Activated naive CD8-positive, alpha-beta T cell treated with anti-CD3 and anti-CD28 coated beads, Interleukin-2, amount 50 U/mL, for 24 hours (primary cell): ENCODE data around the gene ANKRD17.
"Not testable (repeated sequence)": the region's sequence is repeated elsewhere in the genome, so short reads cannot be mapped to it uniquely, and the experiment has no call there.

Source experiments
- ATAC-seq: fragments of 150-1000 bp; cut with Tn5 transposase; one replicate; pipeline ENCODE4 v1.10.0; 2021
- DNase-seq: peaks from one replicate; pipeline ENCODE4 v3.0.0; 2021
- H3K27ac Mint-ChIP-seq: one replicate; pipeline ENCODE4 v1.8.0; 2021; ENCODE audit warnings: mild to moderate bottlenecking, mixed read lengths
- H3K27me3 Mint-ChIP-seq: one replicate; pipeline ENCODE4 v1.8.0; 2021; ENCODE audit warnings: mixed read lengths
- H3K36me3 Mint-ChIP-seq: one replicate; pipeline ENCODE4 v1.8.0; 2021; ENCODE audit warnings: low read depth, mixed read lengths
- H3K4me1 Mint-ChIP-seq: one replicate; pipeline ENCODE4 v1.8.0; 2021; ENCODE audit warnings: mixed read lengths
- H3K4me3 Mint-ChIP-seq: one replicate; pipeline ENCODE4 v1.8.0; 2021; ENCODE audit warnings: mild to moderate bottlenecking, moderate library complexity, mixed read lengths
- H3K9me3 Mint-ChIP-seq: one replicate; pipeline ENCODE4 v1.8.0; 2021; ENCODE audit warnings: mixed read lengths

ANKRD17 gene, protein sequence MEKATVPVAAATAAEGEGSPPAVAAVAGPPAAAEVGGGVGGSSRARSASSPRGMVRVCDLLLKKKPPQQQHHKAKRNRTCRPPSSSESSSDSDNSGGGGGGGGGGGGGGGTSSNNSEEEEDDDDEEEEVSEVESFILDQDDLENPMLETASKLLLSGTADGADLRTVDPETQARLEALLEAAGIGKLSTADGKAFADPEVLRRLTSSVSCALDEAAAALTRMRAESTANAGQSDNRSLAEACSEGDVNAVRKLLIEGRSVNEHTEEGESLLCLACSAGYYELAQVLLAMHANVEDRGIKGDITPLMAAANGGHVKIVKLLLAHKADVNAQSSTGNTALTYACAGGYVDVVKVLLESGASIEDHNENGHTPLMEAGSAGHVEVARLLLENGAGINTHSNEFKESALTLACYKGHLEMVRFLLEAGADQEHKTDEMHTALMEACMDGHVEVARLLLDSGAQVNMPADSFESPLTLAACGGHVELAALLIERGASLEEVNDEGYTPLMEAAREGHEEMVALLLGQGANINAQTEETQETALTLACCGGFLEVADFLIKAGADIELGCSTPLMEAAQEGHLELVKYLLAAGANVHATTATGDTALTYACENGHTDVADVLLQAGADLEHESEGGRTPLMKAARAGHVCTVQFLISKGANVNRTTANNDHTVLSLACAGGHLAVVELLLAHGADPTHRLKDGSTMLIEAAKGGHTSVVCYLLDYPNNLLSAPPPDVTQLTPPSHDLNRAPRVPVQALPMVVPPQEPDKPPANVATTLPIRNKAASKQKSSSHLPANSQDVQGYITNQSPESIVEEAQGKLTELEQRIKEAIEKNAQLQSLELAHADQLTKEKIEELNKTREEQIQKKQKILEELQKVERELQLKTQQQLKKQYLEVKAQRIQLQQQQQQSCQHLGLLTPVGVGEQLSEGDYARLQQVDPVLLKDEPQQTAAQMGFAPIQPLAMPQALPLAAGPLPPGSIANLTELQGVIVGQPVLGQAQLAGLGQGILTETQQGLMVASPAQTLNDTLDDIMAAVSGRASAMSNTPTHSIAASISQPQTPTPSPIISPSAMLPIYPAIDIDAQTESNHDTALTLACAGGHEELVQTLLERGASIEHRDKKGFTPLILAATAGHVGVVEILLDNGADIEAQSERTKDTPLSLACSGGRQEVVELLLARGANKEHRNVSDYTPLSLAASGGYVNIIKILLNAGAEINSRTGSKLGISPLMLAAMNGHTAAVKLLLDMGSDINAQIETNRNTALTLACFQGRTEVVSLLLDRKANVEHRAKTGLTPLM (N-terminal part only)

DNA sequence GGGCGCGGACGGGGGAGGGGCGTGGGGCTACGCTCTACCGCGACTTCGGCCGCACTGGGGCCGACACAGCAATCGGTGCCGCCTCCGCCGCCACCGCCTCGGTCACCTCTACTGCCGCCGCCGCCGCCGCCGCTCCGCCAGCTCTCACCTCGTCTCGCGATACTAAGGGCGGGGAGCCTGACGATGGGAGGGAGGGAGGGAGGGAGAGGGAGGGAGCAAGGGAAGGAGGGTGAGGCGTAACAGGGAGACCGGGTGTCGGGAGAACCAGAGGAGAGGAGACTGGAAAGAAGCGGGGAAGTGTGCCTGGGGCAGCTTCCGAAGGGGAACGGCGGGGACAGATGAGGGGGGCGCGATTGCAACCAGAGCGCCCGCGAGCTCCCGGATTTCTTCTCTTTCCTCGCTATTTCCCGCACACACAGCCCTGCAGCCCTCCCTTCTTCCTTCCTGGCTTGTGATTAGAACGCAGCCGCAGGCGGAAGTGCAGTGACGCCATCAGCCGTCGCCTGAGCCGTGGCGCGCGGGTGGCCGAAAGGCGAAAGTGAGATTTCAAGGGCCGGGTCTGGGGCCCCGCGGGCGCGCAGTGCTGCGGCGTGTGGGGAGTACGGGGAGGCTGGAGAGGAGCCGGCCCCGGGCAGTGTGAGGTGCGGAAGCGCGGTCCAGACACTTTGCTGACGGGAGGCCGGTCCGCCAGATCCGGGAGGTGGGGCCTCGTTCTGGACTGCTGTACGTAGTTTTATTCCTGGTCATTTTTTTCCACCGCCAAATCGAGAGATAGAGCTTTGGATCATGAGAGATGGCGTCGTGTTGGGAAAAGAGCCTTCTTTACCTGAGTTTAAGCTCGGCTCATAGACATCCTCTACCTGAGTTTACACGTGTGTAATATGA is at the start of gene ANKRD17:
Gene ANKRD17, minus strand, starts transcription at position 113 of the 885 bp plus-strand sequence. CDS start 130 bp downstream, outside the sequence.
- Mint-ChIP-seq H3K9me3 (no peaks in the 10 kb centered on the region), H3K36me3 (peaks cover 23% of the 10 kb centered on the region), H3K4me3 (peak within 1 kb of the TSS; percentile 98), H3K27ac (peak within 1 kb of the TSS; percentile 99), H3K27me3 (no peaks in the 10 kb centered on the region), H3K4me1 (peaks cover 49% of the 10 kb centered on the region)
- DNase-seq (peak; percentile 95), ATAC-seq (peak; percentile 82)

DNA sequence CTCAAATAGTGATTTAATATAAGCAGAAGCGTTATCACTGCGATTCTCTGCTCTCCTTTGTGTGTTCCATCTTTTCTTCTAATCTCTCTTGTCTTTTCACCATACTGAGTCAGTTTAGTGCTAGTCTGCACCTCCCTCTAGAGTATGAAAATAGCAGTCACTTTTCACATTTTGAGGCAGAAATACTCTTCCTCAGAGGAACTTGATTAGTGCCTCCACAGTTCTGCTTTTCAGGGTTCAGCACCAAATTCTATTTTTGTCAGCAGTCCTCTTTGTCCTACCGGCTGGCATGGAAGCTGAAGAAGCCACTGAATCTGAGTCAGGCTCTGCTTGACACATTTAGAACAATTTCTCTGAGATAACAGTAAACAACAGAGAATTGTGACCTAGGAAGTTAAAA is 49.7 kb upstream of the ANKRD17 start:
- H3K9me3 Mint-ChIP-seq, result no peaks in the 10 kb centered on the region
- ATAC-seq (no peak), DNase-seq (no peak)
- H3K4me3 Mint-ChIP-seq, result no peak overlapping the region
- no peaks in the 10 kb centered on the region for H3K36me3 Mint-ChIP-seq
- H3K27me3 Mint-ChIP-seq, result no peaks in the 10 kb centered on the region
- no peak overlapping the region for H3K27ac Mint-ChIP-seq
- H3K4me1 Mint-ChIP-seq, result no peaks in the 10 kb centered on the region

GRCh38 chr4:73303711-73304110 is 45.1 kb upstream of the ANKRD17 start:
- Mint-ChIP-seq H3K36me3 (no peaks in the 10 kb centered on the region), H3K27me3 (no peaks in the 10 kb centered on the region), H3K4me3 (no peak overlapping the region), H3K9me3 (peaks cover 11% of the 10 kb centered on the region), H3K27ac (no peak overlapping the region), H3K4me1 (no peaks in the 10 kb centered on the region)
- ATAC-seq, result no peak
- DNase-seq, result no peak

GRCh38 chr4:73299548-73300280 is 41.1 kb upstream of the ANKRD17 start:
- no peak overlapping the region for H3K4me3 Mint-ChIP-seq
- ATAC-seq (no peak), DNase-seq (no peak)
- H3K27me3 Mint-ChIP-seq, result no peaks in the 10 kb centered on the region
- H3K4me1 Mint-ChIP-seq, result no peaks in the 10 kb centered on the region
- H3K9me3 Mint-ChIP-seq, result peaks cover 30% of the 10 kb centered on the region
- peaks cover 8% of the 10 kb centered on the region for H3K36me3 Mint-ChIP-seq
- no peak overlapping the region for H3K27ac Mint-ChIP-seq

DNA sequence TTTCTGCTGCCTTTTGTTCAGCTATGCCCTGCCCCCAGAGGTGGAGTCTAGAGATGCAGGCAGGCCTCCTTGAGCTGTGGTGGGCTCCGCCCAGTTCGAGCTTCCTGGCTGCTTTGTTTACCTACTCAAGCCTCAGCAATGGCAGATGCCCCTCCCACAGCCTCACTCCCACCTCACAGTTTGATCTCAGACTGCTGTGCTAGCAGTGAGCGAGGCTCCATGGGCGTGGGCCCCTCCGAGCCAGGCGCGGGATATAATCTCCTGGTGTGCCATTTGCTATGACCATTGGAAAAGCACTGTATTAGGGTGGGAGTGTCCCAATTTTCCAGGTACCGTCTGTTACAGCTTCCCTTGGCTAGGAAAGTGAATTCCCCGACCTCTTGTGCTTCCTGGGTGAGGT is 34.1 kb upstream of the ANKRD17 start:
- DNase-seq, result not testable (repeated sequence)

DNA sequence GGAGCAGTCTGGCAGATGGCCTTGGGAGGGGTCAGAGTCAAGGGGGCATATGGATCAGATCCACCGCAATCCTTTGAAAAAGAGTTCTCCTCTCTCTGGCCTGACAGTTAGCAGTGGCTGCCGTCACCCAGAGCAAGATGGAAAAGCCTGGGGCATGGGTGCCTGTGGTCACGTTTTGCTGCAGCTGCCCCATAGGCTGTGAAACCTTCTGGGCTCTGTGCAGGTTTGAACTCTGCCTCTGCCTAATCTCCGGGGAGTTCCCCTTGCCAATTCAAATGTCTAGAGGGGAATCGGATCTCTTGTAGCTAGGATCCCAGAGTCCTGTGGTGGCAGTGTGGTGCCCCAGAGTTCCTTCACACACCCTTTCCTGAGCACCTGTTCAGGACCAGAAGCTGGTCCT is 23.4 kb upstream of the ANKRD17 start:
- Mint-ChIP-seq H3K4me1 (no peaks in the 10 kb centered on the region), H3K9me3 (peaks cover 12% of the 10 kb centered on the region), H3K4me3 (no peak overlapping the region), H3K27me3 (no peaks in the 10 kb centered on the region), H3K36me3 (peaks cover 29% of the 10 kb centered on the region), H3K27ac (no peak overlapping the region)
- DNase-seq, result no peak
- ATAC-seq, result no peak

More for the DNA sequence above, 34.1 kb upstream of the ANKRD17 start:
- H3K27ac Mint-ChIP-seq, H3K4me1 Mint-ChIP-seq, H3K4me3 Mint-ChIP-seq, H3K27me3 Mint-ChIP-seq, ATAC-seq: not testable (repeated sequence)
- peaks cover 22% of the 10 kb centered on the region for H3K36me3 Mint-ChIP-seq
- H3K9me3 Mint-ChIP-seq, result peaks cover 28% of the 10 kb centered on the region

DNA sequence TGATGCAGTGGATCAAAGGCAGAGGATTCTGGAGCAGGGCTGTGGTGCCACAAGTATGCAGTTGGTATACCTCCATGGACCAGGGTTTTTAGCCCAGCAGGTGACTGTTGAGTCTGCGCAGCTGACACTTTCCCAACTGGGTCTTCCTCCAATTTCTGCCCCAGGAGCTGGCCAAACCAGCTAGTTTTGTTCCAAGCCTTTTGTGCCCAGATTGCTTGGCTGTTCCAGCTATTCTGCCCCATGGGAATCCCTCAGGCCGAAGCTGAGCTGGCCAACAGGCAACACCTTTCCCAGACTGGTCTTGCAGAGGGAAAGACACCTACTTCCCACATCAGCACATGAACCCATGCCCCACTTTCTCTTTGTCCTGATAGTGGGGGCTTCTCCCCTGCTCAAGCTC is 22.8 kb upstream of the ANKRD17 start:
- Mint-ChIP-seq H3K4me1 (no peaks in the 10 kb centered on the region), H3K36me3 (peaks cover 29% of the 10 kb centered on the region), H3K4me3 (no peak overlapping the region), H3K27ac (no peak overlapping the region), H3K27me3 (no peaks in the 10 kb centered on the region), H3K9me3 (peaks cover 12% of the 10 kb centered on the region)
- no peak for DNase-seq
- no peak for ATAC-seq

DNA sequence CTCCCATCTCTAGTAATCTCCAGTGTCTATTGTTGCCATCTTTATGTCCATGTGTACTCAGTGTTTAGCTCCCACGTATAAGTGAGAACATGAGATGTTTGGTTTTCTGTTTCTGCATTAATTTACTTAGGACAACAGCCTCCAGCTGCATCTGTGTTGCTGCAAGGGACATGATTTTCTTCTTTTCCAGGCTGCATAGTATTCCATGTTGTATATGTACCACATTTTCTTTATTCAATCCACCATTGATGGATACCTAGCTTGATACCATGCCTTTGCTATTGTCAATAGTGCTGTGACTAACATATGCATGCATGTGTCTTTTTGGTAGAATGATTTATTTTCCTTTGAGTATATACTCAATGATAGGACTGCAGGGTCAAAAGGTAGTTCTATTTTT is 18.6 kb upstream of the ANKRD17 start:
- no peak overlapping the region for H3K4me3 Mint-ChIP-seq
- no peaks in the 10 kb centered on the region for H3K4me1 Mint-ChIP-seq
- DNase-seq, result no peak
- H3K36me3 Mint-ChIP-seq, result peaks cover 23% of the 10 kb centered on the region
- no peaks in the 10 kb centered on the region for H3K27me3 Mint-ChIP-seq
- H3K27ac Mint-ChIP-seq, result no peak overlapping the region
- no peak for ATAC-seq
- H3K9me3 Mint-ChIP-seq, result peaks cover 12% of the 10 kb centered on the region

DNA sequence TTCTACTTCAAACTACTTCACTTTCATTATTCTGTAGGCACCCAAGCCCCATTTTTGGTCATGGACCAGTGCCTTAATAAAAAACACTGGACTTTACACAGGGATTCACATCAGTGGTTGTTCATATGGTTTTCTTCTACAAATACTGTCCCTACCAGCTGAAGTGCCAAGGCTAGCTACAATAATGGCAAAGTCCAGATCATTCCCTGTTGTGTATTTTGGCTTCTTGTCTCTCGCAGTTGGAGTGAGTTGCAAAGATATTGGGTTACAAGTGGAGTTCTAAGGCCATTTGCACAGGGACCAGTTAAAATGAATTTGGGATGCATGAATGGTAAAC is 16.7 kb upstream of the ANKRD17 start:
- no peak overlapping the region for H3K4me3 Mint-ChIP-seq
- peaks cover 6% of the 10 kb centered on the region for H3K9me3 Mint-ChIP-seq
- H3K27me3 Mint-ChIP-seq, result no peaks in the 10 kb centered on the region
- H3K36me3 Mint-ChIP-seq, result peaks cover 13% of the 10 kb centered on the region
- H3K4me1 Mint-ChIP-seq, result no peaks in the 10 kb centered on the region
- H3K27ac Mint-ChIP-seq, result no peak overlapping the region
- DNase-seq (no peak), ATAC-seq (no peak)

- H3K27me3 Mint-ChIP-seq, result no peaks in the 10 kb centered on the region
- peaks cover 4% of the 10 kb centered on the region for H3K36me3 Mint-ChIP-seq
- H3K4me3 Mint-ChIP-seq, result no peak overlapping the region
- H3K9me3 Mint-ChIP-seq, result no peaks in the 10 kb centered on the region
- DNase-seq (no peak), ATAC-seq (no peak)
- H3K27ac Mint-ChIP-seq, result no peak overlapping the region
- H3K4me1 Mint-ChIP-seq, result no peaks in the 10 kb centered on the region
These were observed 14.2 kb upstream of the ANKRD17 start for GRCh38 chr4:73272816-73273215.

DNA sequence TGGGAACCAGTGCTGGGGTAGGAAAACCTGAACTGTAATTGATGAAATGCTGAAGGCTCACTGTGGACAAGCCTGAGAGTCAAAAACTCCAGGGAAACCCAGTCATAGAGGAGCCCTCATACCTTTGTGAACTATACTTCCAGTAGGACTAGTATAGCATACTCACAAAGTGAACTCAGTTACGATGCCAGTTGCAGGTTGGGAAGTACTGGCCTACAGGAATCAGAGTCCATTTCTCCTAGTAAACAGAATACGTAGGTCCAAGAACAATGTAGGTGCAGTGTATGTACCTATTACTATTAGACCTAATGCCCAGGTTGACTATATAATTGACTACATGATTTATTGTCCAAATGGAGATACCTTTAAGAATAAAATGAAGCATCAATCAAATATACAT is 8.5 kb upstream of the ANKRD17 start:
- no peaks in the 10 kb centered on the region for H3K27me3 Mint-ChIP-seq
- peaks cover 9% of the 10 kb centered on the region for H3K4me1 Mint-ChIP-seq
- no peak overlapping the region for H3K4me3 Mint-ChIP-seq
- DNase-seq (no peak), ATAC-seq (no peak)
- no peak overlapping the region for H3K27ac Mint-ChIP-seq
- H3K36me3 Mint-ChIP-seq, result no peaks in the 10 kb centered on the region
- H3K9me3 Mint-ChIP-seq, result no peaks in the 10 kb centered on the region

DNA sequence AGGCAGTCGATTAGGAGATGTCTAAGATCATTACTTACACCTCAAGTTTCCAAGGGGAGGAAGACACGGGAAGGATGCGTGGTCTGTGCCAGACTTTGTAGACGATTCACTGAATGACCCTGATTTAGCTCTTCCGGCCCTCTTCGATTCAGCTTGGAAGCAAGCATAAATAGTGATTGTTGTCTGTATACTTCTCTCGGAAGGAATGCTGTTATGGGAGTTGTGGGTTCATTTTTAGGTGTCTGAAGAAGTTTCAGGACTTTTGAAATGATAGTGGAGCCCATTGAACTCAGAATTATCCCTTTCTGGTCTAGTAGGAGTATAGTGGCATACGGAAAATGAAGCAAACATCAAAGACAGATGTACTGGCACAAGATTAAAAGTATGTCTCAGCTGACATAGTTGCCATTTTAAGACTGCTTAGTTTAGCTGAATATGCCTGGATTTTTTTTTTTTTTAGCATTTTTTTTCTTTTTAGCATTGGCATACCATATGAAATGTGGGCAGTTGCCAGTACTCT is 1.0 kb upstream of the ANKRD17 start:
- Mint-ChIP-seq H3K4me3 (peak overlapping the region; percentile 98), H3K4me1 (peaks cover 43% of the 10 kb centered on the region), H3K27me3 (no peaks in the 10 kb centered on the region), H3K27ac (peak overlapping the region; percentile 99), H3K36me3 (peaks cover 19% of the 10 kb centered on the region), H3K9me3 (no peaks in the 10 kb centered on the region)
- DNase-seq, result peak; percentile 10
- peak; percentile 5 for ATAC-seq

DNA sequence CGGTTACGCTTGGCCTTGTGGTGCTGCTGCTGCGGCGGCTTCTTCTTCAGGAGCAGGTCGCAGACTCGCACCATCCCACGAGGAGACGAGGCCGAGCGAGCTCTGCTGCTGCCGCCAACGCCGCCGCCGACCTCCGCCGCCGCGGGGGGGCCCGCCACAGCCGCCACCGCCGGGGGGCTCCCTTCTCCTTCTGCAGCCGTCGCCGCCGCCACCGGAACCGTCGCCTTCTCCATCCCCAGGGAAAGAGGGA is 237 bp downstream of the ANKRD17 start:
- Mint-ChIP-seq H3K36me3 (peaks cover 23% of the 10 kb centered on the region), H3K27ac (peak overlapping the region; percentile 99), H3K27me3 (no peaks in the 10 kb centered on the region), H3K9me3 (no peaks in the 10 kb centered on the region), H3K4me3 (peak overlapping the region; percentile 98), H3K4me1 (peaks cover 54% of the 10 kb centered on the region)
- DNase-seq, result no peak
- ATAC-seq, result peak; percentile 11
